ENCODE data around the gene DERL3.

DERL3 gene

DNA sequence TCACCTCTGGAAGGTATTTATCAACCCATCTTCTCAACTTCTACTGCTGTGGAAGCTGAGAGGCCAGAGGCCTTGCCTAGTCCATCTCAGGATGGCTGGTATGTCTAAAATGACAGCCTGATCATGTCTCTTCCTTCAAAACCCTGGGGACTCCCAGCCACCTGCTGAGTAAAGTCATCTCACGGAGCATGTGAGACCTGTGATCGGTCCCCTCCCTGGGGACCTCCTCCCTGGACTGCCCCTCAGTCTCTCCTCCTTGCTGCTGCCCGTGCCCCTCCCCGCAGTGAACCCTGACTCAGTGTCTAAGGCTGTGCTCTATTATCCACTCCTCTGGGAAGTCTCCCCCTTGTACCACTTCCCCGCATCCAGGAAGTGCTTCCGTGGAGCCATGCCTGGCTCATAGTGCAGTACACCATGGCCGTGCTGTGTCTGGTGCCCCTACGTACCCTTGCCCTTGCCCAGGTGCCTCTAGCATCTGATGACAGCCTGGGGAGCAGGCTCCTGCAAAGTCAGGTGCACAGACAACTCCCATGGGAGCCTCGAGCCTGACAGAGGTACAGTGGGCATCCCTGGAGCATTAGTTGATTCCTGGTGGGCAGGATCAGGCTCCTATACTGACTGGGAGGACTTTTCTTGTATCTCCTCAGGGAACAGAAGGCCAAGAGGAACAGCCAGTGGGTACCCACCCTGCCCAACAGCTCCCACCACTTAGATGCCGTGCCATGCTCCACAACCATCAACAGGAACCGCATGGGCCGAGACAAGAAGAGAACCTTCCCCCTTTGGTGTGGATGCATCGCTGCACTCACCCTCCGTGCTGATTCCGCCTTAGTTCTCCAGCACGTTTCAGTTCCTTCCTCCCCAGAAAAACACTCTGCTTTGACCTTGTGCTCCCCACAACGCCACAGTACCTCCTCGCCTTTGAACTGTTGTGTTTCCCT is 38.2 kb downstream of the DERL3 start:
- Histone ChIP-seq H3K9me3 (ENCODE audit: severe bottlenecking) (no peaks in the 10 kb centered on the region), H3K27me3 (ENCODE audit: insufficient read depth, low read depth, severe bottlenecking) (no peaks in the 10 kb centered on the region), H3K27ac (no peak overlapping the region), H3K36me3 (peaks cover 86% of the 10 kb centered on the region), H3K4me3 (ENCODE audit: low read depth, low read length) (no peak overlapping the region)
- TF ChIP-seq, protein P1, sequence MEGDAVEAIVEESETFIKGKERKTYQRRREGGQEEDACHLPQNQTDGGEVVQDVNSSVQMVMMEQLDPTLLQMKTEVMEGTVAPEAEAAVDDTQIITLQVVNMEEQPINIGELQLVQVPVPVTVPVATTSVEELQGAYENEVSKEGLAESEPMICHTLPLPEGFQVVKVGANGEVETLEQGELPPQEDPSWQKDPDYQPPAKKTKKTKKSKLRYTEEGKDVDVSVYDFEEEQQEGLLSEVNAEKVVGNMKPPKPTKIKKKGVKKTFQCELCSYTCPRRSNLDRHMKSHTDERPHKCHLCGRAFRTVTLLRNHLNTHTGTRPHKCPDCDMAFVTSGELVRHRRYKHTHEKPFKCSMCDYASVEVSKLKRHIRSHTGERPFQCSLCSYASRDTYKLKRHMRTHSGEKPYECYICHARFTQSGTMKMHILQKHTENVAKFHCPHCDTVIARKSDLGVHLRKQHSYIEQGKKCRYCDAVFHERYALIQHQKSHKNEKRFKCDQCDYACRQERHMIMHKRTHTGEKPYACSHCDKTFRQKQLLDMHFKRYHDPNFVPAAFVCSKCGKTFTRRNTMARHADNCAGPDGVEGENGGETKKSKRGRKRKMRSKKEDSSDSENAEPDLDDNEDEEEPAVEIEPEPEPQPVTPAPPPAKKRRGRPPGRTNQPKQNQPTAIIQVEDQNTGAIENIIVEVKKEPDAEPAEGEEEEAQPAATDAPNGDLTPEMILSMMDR (IDR thresholded peaks at IDR 0.05; ENCODE audit: low read depth, low read length), result no peak
- no peak for DNase-seq

DNA sequence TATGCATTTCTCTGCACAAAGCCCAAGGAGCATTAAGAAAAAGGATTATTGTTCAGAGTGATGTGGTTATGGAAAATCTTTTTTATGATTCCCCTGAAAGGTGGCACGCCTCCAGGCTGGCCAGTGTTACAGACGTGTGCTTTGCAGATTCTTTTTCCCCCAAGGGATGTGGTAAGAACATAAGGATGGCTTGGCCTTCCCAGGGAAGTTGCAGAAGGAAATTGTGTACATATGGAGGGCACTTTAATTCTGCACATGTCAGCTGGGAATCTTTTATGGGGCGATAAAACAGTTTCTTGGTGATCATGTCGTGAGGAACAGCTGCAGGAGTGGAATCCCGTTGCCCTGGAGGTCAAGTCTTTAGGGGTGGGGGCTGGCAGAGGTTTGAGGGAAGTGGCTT is 42.3 kb downstream of the DERL3 start:
- no peak overlapping the region for H3K27ac ChIP-seq
- no peaks in the 10 kb centered on the region for H3K9me3 ChIP-seq (ENCODE audit: severe bottlenecking)
- no peak overlapping the region for H3K4me3 ChIP-seq (ENCODE audit: low read depth, low read length)
- H3K27me3 ChIP-seq (ENCODE audit: insufficient read depth, low read depth, severe bottlenecking), result no peaks in the 10 kb centered on the region
- peaks cover 85% of the 10 kb centered on the region for H3K36me3 ChIP-seq
- no peak for DNase-seq
- TF ChIP-seq, protein P1 (IDR thresholded peaks at IDR 0.05; ENCODE audit: low read depth, low read length), result no peak

DNA sequence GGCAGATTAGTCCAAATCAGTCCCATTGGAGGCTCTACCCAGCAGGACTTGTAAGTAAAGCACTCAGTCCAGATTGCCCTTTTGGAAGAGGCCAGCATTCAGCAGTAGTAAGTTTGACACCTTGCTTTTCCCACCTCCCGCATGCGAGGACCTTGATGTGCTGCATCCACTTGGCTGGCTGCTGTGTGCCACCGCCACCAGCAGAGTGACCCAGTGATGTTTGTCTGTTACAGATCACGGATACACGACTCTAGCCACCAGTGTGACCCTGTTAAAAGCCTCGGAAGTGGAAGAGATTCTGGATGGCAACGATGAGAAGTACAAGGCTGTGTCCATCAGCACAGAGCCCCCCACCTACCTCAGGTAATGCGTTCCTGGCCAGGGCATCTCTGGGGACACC is 45.5 kb downstream of the DERL3 start:
- H3K36me3 ChIP-seq, result peaks cover 89% of the 10 kb centered on the region

DNA sequence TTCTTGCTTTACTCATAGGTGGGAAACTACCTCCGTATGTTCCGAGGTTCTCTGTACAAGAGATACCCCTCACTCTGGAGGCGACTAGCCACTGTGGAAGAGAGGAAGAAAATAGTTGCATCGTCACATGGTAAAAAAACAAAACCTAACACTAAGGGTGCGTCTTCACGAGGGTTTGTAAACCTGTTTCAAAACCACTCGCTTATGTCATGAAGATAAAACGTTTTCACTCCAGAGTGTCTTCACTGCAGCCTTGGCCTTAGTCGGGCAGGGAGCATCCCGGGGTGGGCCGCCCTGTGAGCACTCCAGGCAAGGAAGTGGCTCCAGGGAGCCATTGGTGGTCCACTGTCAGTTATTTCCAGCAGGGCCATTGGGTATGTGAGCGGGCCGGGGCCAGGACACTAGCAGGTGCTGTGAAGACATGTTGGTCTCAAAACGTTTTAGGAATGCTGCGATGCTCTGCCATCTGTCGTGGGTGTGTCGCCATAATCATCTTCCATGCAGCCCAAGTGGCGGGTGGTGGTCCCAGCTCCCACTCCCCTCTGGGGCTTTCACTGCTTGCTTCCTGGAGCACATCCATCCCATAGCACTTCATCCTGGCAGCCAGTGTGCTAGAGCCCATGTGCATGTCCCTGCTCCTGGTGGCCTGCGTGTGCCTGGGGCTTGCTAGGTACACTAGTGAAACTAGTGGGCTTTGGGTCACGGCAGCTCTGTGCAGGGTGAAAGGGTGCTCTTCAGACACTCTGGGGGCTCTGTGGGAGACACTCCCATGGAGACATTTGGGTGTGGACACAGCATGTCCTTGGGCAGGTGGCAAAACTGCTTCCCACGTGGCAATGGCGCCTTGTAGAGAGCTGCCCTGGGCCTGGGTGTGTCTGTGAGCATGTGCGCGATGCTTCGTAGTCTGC is 46.8 kb downstream of the DERL3 start:
- TF ChIP-seq, protein P1 (IDR thresholded peaks at IDR 0.05; ENCODE audit: low read depth, low read length), result no peak
- H3K4me3 ChIP-seq (ENCODE audit: low read depth, low read length), result no peak overlapping the region
- DNase-seq, result no peak
- H3K27ac ChIP-seq, result no peak overlapping the region
- no peaks in the 10 kb centered on the region for H3K27me3 ChIP-seq (ENCODE audit: insufficient read depth, low read depth, severe bottlenecking)
- peaks cover 83% of the 10 kb centered on the region for H3K36me3 ChIP-seq
- H3K9me3 ChIP-seq (ENCODE audit: severe bottlenecking), result no peaks in the 10 kb centered on the region

More for the DNA sequence above, 45.5 kb downstream of the DERL3 start:
- no peak overlapping the region for H3K27ac ChIP-seq
- TF ChIP-seq, protein P1 (IDR thresholded peaks at IDR 0.05; ENCODE audit: low read depth, low read length), result no peak
- no peaks in the 10 kb centered on the region for H3K27me3 ChIP-seq (ENCODE audit: insufficient read depth, low read depth, severe bottlenecking)
- no peak overlapping the region for H3K4me3 ChIP-seq (ENCODE audit: low read depth, low read length)
- H3K9me3 ChIP-seq (ENCODE audit: severe bottlenecking), result no peaks in the 10 kb centered on the region
- no peak for DNase-seq

DNA sequence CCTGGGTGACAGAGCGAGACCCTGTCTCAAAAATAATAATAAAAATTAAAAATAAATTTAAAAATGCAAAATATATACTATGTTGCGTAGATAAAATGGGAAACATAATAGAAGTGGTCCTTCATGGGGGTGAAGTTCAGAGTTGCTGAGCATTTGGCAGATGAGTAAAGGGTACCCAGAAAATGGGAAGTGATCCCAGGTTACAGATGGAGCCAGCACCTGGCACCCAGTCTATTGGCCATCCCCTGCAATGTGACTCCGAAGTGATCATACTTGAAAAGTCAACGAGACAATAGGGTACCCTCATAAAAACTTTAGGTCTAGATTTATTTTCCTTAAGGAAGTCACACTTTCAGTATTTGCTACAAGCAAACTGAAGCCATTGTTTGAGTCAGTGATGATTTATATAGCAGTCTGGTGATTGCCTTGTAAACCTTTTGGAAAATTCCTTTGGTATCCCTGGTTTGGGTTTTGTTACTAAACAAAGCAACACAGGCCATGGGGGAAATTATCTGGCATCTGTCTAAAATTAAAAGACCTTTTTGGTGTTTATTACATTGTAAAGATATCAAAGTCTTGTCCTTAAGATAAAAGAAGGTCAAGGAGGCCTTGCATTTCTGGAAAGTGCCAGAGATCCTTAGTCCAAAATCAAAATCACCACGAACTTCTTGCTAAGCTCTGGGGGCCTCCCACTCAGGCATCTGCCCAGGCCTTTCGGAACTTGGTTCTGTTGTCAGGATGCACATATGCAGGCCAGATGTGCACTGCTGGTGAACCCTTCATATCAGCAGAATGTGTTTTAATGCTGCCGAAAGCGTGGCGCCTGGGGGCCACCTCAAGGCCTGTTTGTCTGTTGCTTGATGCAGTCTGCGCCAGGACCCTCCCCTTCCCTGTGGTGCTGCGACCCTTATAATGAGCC is 47.7 kb downstream of the DERL3 start:
- DNase-seq, result no peak
- TF ChIP-seq, protein P1 (IDR thresholded peaks at IDR 0.05; ENCODE audit: low read depth, low read length), result no peak
- H3K4me3 ChIP-seq (ENCODE audit: low read depth, low read length), result no peak overlapping the region
- no peaks in the 10 kb centered on the region for H3K27me3 ChIP-seq (ENCODE audit: insufficient read depth, low read depth, severe bottlenecking)
- H3K9me3 ChIP-seq (ENCODE audit: severe bottlenecking), result no peaks in the 10 kb centered on the region
- no peak overlapping the region for H3K27ac ChIP-seq
- peaks cover 78% of the 10 kb centered on the region for H3K36me3 ChIP-seq

Measured in WERI-Rb-1 (cell line).